Measurements from ENCODE around the gene SNX6.
"Not testable (repeated sequence)": the region's sequence is repeated elsewhere in the genome, so short reads cannot be mapped to it uniquely, and the experiment has no call there.

The SNX6 gene

DNA sequence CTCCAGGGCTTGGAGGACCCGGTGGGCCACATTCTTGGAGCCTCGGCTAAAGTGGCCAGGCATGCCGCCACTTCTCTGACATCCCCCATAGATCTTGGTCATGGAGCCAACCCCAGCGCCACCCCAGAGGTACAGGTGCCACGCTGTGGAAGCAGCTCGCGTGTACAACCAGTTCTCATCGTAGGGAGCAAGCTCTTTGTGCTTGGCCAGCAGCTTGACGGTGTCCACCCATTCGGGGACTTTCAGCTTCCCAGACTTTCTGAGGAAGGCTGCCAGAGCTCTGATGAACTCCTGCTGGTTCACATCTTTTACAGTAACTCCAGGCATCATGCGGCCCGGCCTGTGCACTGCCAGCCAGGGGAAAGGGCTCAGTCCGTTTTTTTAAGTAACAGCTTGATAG lies 61.1 kb downstream of the SNX6 start:
- DNase-seq (ENCODE audit: low spot score) = no peak
- no peak for FAIRE-seq

DNA sequence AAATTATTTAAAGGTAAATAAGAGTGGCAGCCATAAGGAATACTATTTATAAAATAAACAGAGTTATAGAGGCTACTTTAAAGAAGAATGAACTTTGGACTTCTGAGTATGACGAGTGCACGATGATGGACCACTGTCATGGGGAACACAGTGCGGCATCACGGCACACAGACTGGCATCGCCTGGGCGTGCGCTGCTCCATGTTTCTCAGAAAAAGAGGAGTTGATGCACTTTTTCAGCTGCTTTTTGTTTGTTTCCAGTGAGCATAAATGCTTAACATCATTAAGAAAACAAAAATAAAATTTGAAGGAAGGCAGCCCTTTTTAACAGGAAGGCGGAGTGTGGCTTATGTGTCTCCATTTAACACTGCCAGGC lies 67.2 kb downstream of the SNX6 start:
- DNase-seq (ENCODE audit: low spot score) (no peak), FAIRE-seq (no peak)

DNA sequence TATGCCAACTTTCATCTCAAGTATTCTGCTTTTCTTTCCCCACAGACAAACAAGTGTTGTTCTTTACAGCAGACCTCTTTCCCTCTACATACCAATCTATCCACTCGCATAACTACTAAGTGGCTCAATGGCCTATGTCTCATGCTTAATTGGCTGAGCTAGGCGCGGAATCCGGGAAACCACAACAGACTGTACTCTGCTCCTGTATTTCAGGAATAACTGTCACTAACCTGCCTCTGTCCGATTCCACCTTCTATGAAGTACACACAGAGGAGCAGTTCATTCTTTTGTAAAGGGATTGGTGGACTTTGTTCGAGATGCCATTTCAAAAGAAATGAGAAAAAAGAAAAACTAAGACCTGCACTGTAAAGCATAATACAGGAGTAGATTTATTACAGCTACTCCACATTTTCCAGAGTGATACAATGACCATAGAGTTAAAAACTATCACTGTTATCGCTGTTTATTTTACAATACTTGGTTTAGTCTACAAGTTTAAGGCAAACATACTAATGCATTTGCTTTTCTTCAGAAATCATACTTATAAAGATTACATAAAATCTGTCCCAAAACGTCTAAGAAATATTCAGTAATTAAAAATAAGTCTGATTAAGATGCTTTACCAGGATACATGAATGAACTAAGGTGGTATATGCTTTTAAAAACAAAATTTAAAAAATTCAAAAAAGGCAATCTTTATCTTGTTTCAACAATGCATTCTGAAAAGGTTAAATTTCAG lies 67.7 kb downstream of the SNX6 start:
- FAIRE-seq; DNase-seq (ENCODE audit: low spot score): not testable (repeated sequence)

DNA sequence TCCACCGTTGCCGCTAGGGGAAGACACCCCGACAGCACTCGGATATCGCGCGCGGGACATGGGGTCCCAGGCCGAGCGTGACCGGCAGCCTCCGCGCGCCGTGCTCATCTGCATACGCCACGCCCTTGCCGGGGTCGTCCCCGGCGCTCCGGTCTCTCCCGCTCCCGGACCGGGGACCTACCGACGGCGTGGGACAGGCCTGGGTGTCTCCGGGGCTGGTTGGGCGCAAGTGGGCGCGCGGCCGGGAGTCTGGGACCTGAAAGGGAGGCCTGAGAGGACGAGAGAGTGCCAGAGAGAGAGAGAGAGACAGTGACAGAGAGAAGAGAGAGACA lies 73.5 kb downstream of the SNX6 start:
- not testable (repeated sequence) for DNase-seq (ENCODE audit: low spot score); FAIRE-seq

DNA sequence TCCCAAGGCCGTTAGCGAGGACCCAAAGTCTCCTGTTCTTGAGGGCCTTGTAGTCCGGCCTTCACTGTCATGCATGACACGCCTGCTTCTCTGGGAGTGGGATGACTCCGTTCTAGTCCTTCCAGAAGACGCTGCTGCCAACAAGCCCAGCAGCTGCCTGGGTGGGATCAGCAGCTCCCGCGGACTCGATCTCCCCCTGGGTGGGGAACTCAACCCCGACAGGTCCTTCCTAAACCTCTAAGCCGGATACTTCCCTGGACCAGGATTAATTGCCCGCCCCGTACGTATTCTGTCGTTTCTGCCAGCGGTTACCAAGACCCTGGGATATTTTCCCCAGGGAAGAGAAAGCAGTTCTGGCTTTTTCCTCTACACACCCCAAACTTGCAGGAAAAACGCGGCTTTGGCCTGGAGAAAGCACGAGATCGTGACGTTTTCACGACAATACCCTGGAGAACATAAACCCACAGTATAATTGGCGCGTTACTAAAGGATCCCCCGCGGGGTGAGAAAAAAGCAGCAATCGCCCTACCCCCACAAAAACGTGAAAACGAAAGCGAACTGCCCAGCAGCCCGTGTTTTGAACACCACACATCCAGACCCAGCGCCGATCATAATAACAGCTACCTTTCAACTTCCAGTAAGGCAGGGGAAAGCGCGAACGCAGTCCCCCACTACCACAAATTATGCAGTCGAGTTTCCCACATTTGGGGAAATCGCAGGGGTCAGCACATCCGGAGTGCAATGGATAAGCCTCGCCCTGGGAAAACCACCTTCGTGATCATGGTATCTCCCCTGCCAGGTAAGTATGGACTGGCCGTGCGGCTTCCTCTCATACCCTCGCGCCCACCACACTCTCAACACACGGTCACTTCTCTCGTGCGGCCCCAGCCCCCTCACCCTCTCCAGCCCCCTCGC lies 74.1 kb downstream of the SNX6 start:
- DNase-seq (ENCODE audit: low spot score) = not testable (repeated sequence)
- peak; percentile 9 for FAIRE-seq

DNA sequence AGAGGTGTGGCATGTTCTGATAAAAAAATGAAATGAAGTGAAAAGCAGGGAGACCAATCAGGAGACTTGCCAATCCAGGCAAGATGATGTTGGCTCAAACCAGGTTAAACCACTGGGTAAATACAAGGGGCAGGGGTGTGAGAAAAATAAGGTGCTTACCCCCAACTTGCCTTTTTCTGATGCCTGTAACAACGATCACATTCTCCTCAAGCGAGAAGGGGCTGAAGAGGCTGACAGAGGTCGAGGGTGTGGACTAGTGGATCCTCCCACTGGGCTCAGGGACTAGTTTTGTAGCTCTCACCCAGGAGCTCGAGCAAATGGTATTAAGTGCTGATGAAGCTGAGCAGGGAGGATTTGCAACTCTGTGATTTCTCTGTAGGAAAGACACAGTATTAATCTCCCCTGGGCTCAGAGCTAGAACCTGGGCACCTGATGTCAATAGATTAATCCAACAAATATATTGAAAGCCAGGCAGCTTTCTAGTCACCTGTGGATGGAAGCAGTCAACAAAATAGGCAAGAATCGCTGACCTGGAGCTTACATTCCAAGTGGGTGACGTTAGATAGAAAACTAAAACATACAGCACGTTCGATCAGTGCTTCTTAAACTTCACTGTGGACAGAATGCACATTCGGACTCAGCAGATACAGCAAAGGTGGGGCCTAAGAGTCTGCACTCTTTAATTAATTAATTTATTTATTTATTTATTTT lies 75.3 kb downstream of the SNX6 start:
- DNase-seq (ENCODE audit: low spot score) (peak; percentile 27), FAIRE-seq (no peak)

DNA sequence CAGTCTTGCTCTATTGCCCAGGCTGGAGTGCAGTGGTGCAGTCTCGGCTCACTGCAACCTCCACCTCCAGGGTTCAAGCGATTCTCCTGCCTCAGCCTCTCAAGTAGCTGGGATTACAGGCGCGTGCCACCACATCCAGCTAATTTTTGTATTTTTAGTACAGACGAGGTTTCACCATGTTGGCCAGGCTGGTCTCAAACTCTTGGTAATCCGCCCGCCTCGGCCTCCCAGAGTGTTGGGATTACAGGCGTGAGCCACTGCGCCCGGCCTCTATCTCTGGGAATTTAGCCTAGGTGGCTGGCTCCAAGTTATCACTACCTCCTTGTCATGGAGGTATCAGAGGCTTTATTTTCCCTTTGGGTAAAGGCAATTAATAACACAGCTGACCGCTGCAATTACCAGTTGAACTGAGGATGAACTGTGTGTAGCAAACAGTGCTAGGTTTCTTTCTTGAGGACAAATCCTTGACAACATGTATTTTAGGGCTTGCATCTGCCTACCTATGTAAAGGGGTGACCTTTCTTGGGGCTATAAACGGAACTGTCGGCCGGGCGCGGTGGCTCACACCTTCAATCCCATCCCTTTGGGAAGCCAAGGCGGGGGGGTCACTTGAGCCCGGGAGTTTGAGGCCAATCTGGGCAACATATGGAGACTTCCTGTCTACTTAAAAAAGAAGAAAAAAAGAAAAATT lies 80.5 kb downstream of the SNX6 start:
- FAIRE-seq; DNase-seq (ENCODE audit: low spot score): not testable (repeated sequence)

DNA sequence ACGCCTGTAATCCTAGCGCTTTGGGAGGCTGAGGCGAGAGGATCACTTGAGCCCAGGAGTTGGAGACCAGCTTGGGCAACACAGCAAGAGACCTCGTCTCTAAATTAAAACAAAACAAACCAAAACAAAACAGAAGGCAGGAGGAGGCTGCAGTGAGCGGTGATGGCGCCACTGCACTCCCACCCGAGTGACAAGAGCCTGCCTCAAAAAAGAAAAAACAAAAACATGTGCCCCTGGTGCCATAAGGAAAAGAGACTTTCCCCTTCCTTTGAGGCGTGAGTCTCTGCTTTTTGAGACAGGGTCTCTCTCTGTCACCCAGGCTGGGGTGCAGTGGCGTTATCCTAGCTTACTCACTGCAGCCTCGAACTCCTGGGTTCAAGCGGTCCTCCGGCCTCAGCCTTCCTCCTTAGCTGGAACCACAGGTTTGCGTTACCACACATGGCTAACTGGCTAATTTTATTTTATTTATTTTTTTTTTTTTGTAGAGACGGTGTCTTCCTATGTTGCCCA lies 81.4 kb downstream of the SNX6 start:
- DNase-seq (ENCODE audit: low spot score) = no peak
- FAIRE-seq = no peak

DNA sequence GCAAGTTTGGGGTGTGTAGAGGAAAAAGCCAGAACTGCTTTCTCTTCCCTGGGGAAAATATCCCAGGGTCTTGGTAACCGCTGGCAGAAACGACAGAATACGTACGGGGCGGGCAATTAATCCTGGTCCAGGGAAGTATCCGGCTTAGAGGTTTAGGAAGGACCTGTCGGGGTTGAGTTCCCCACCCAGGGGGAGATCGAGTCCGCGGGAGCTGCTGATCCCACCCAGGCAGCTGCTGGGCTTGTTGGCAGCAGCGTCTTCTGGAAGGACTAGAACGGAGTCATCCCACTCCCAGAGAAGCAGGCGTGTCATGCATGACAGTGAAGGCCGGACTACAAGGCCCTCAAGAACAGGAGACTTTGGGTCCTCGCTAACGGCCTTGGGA lies 82.8 kb downstream of the SNX6 start:
- DNase-seq (ENCODE audit: low spot score) = not testable (repeated sequence)
- FAIRE-seq = peak; percentile 30

DNA sequence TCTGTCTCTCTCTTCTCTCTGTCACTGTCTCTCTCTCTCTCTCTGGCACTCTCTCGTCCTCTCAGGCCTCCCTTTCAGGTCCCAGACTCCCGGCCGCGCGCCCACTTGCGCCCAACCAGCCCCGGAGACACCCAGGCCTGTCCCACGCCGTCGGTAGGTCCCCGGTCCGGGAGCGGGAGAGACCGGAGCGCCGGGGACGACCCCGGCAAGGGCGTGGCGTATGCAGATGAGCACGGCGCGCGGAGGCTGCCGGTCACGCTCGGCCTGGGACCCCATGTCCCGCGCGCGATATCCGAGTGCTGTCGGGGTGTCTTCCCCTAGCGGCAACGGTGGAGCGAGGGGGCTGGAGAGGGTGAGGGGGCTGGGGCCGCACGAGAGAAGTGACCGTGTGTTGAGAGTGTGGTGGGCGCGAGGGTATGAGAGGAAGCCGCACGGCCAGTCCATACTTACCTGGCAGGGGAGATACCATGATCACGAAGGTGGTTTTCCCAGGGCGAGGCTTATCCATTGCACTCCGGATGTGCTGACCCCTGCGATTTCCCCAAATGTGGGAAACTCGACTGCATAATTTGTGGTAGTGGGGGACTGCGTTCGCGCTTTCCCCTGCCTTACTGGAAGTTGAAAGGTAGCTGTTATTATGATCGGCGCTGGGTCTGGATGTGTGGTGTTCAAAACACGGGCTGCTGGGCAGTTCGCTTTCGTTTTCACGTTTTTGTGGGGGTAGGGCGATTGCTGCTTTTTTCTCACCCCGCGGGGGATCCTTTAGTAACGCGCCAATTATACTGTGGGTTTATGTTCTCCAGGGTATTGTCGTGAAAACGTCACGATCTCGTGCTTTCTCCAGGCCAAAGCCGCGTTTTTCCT lies 83.4 kb downstream of the SNX6 start:
- peak; percentile 17 for FAIRE-seq
- DNase-seq (ENCODE audit: low spot score) = not testable (repeated sequence)

DNA sequence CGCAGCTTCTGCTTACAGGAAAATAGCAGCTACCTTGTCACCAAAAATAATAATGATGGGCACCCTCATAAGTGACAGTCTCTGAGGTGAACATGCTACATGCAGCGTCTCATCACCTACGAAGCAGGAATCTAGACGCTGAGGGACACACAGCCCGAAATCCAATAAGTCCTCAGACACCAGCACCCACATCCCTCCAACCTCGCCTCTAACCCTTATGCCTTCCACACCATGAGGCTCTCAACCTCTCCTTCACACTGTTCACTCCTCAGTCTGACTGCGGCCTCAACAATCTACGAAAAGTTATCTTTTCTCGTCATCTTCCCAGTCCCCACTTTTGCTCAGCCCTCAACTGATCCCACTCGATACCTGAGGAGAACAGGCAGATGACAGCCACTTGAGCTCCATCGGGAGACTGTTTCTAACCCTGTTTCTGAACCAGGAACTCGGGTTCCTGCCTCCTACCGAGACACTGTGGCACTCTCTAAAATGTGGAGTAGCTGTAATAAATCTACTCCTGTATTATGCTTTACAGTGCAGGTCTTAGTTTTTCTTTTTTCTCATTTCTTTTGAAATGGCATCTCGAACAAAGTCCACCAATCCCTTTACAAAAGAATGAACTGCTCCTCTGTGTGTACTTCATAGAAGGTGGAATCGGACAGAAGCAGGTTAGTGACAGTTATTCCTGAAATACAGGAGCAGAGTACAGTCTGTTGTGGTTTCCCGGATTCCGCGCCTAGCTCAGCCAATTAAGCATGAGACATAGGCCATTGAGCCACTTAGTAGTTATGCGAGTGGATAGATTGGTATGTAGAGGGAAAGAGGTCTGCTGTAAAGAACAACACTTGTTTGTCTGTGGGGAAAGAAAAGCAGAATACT lies 89.5 kb downstream of the SNX6 start:
- not testable (repeated sequence) for DNase-seq (ENCODE audit: low spot score); FAIRE-seq

DNA sequence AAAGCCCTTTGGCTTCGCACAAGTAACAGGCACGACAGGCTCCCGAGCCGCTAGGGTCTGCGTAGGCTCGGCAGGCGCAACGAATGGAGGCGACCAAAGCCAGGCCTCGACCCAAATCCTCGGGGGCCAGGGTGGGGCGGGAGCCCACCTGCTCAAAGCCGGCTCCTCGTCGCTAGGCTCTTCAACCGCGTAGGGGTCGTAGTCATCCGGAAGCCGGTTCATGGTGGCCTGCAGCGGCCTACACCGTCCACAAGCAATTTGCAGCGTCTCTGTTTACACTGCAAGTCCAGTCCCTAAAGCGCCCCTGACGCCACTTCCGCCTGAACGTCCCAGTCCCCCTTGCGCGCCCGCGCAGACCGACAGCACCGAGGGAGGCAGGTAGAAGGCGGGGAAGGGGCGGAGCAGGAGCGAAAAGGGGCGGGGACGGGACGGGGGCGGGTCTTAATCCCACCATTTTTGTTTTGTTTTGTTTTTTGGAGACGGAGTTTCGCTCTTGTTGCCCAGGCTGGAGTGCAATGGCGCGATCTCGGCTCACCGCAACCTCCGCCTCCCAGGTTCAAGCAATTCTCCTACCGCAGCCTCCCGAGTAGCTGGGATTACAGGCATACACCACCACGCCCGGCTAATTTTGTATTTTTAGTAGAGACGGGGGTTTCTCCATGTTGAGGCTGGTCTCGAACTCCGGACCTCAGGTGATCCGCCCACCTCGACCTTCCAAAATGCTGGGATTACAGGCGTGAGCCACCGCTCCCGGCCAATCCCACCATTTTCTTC lies 90.4 kb downstream of the SNX6 start, which contains the start of gene EAPP:
Gene EAPP (minus strand): TSS at position 295 of the 774 bp plus-strand sequence. CDS start 73 bp downstream, at position 222.
- FAIRE-seq (no peak), DNase-seq (ENCODE audit: low spot score) (peak; percentile 96)

DNA sequence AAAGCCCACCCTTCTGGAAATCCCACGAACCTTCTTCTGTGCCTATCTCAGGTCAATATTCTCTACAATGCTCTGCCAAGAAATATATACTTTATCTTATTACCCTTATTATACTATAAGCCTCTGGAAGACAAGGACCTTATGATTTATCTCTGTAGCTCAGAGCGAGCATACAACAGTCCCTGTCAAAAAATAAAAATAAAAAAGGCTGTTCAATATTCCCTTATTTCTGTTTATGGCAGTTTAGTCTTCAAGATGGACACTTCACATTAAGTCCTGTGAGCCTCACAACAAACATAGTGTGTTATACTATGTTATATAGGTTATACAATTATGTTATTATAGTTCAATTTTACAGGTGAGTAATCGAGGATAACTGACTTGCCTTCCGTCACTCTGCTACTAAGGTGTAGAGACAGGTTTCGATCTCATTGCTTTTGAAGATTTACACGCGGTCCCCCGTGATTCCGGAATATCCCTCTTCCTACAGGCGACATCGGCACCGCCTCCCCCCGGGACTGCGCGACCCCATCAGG lies 91.0 kb downstream of the SNX6 start:
- DNase-seq (ENCODE audit: low spot score) (no peak), FAIRE-seq (no peak)

DNA sequence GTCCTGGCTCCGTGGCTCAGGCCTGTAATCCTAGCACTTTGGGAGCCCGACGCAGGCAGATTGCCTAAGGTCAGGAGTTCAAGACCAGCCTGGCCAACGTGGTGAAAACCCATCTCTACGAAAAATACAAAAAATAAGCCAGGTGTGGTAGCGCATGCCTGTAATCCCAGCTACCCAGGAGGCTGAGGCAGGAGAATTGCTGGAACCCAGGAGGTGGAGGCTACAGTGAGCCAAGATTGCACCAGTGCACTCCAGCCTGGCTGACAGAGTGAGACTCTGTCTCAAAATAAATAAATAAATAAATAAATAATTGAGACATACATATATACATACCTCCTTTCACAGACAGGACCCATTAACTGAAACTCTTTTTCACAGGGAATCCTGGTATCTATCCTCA lies 91.9 kb downstream of the SNX6 start:
- not testable (repeated sequence) for DNase-seq (ENCODE audit: low spot score); FAIRE-seq

DNA sequence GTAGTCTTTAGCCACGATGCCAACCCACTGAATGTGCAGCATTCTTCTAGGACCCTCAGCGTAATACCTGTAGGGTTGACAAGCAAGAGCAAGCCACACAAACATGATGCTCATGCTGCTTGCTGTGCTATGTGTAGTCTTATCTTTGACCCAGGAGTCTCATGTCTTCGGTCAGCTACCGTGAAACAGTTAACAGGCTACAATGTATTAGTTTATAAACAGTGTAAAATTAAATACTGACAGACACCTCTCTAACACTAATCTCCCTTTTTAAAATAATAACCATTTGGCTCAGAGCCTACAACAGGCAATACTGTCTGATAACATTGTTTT lies 92.3 kb downstream of the SNX6 start:
- DNase-seq (ENCODE audit: low spot score) (no peak), FAIRE-seq (no peak)

DNA sequence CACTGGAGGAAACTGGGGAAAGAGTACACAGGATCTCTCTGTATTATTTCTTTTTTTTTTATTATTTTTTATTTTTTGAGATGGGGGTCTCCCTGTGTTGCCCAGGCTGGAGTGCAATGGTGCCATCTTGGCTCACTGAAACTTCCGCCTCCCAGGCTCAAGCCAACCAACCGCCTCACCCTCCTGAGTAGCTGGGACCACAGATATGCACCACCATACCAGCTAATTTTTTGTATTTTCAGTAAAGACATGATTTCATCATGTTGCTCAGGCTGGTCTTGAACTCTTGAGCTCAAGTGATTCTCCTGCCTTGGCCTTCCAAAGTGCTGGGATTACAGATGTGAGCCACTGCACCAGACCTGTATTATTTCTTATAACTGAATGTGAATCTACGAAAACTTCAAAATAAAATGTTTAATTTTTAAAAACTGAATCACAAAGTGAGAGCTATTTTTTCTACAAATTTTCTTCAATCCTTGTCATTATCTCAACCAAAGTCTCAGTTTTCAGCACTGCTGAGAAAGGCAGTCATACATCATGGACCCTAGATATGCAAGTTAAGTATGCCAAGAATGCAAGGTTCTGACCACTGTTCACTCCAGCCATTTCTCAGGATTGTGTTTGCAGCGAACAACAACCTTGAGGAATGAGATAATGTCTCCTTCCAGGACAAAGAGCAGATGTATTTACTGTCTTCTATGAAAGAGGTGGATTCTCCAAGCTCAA lies 92.8 kb downstream of the SNX6 start:
- DNase-seq (ENCODE audit: low spot score) (no peak), FAIRE-seq (no peak)

DNA sequence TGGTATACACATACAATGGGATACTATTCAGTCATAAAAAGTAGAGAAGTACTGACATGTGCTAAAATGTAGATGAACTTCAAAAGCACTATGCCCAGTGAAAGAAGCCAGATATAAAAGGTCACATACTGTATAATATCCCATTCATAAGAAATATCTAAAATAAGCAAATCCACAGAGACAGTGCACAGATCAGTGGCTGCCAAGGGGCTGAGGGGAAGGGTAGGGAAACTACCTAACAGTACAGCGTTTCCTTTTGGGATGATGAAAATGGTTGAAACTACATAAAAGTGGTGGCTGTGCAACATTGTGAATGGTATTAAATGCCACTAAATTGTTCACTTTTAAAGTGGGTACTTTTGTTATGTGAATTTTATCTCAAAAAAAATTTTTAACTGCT lies 102.4 kb downstream of the SNX6 start:
- no peak for DNase-seq (ENCODE audit: low spot score)
- FAIRE-seq = no peak
